Activated CD4-positive, alpha-beta T cell treated with anti-CD3 and anti-CD28 coated beads, Interleukin-10, Interleukin-2, amounts not matched to agents 100 ng/mL and 50 ng/mL, durations not matched to agents 16 hours and 8 hours (primary cell): ENCODE data around the gene CFAP77.

ENCODE experiments used
- DNase-seq: peaks from one replicate; pipeline ENCODE4 v3.0.0-alpha.2; 2020

Gene CFAP77

GRCh38 chr9:132497731-132498130, 87.7 kb downstream of the CFAP77 start:
- no peak for DNase-seq

DNA sequence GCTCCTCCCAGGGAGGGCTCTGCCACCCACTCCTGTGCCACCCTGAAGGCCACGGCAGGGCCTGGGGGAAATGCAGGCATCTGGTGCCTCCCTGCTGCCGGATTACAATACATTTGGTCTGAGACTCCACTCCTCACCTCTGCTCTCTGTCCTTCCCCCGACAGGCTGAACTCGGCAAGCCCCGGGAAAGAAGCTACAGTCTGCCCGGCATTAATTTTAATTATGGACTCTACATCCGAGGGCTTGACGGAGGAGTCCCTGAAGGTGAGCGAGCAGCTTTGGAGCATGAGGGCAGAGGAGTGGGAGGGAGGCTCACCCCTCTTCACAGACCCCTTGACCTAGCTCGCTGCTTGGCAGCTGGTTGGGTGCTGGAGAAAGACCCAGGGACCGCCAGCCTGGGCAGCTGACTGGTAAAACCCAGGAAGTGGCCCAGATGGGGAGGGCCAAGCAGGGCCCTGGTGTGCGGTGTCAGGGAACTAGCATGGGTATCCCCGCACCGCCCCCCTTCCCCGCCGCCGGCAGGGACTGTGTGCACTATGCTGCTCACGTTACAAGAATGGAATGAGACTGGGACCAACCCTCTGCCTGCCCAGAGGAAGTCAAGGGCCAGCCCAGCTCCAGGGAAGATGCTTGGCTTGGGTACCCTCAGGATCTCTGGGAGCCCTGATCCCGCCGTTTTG, 88.7 kb downstream of the CFAP77 start:
- DNase-seq = no peak

- no peak for DNase-seq
Observed at GRCh38 chr9:132499251-132499650, 89.2 kb downstream of the CFAP77 start.

- no peak for DNase-seq
Observed at GRCh38 chr9:132500193-132500592, 90.2 kb downstream of the CFAP77 start.

DNA sequence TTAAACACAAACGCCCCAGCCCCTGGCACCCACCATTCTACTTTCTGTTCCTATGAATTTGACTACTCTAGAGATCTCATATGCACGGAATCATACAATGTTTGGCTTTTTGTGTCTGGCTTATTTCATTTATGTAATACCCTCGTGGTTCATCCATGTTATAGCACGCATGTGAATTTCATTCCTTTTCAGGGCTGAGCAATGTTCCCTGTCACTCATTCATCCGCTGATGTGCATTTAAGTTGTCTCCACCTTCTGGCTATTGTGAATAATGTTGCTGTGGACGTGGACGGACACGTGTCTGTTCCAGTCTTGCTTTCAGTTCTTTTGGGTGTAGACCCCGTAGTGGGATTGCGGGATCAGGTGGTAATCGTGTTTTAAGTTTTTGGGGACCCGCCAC, 92.5 kb downstream of the CFAP77 start:
- no peak for DNase-seq

- DNase-seq = no peak
Observed at GRCh38 chr9:132503116-132503515, 93.1 kb downstream of the CFAP77 start.

GRCh38 chr9:132504488-132504887, 94.5 kb downstream of the CFAP77 start:
- no peak for DNase-seq

- DNase-seq = no peak
Observed at GRCh38 chr9:132505991-132506655, 96.1 kb downstream of the CFAP77 start.

DNA sequence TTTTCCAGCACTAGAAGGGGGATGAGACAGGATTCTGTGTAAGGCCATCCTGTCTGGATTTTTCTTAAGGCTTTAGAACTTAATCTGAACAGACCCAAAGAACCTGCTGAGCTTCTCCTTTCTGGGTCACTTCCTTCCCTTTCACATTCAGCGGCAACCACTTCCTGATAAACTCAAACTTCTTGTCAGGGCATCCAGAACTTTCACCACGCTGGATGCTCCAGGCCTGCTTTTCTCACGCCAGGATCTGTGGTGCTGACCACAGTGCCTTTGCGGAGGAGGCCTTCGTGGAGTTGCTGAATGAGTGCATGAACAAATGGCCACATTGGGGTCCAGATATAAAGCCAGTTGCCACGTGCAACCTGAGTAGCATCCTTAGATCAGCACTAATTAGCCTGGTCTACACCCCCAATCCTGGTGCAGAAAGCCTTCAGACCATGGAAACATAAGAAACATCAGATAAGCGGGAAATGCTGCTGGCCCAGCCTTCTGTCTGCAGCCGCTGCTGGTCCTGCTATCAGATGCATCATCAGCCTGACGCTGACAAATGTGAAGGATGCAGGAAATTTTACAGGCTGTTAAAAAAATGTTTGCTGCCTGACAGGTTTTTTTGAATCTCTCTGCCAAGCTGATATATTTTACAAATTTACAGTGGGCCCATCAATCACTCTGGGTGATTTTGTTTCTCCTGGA, 97.1 kb downstream of the CFAP77 start:
- DNase-seq = no peak

DNA sequence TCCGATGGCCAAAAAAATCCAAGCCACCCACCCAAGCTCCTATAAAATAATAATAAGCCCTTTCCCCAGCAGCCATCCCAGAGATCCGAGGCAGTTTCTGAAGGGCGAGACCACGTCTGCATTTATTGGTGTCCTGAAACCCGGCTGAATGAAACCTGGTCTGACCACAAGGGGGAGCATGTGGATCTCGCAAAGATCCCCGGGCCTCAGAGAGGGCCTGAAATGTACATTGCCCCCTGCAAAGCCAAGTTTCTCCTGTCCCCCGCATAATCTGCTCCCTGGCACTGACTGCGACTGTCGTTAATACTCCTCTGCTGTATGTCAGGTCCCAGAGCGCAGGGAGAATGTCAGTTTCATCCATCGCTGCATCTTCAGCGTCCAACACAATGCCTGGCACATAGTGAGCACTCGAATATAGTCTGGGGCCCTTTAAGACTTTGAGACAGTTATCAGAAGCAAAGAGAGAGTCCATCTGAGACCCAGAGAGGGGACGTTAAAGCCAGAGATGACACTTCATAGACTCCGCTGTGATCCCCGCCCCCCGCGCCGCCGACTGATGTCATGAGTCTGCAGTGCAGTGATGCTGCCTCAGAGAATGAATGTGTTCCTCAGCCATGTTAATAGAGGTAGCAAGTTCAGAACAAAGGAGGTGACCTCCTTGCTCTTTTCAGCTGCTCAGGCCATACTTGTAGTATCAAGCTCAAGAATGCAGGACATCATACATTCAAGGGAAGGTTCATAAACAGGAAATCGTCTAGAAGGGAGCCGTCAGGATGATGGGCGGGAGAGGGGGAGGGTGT, 97.9 kb downstream of the CFAP77 start:
- DNase-seq = peak; percentile 76

DNA sequence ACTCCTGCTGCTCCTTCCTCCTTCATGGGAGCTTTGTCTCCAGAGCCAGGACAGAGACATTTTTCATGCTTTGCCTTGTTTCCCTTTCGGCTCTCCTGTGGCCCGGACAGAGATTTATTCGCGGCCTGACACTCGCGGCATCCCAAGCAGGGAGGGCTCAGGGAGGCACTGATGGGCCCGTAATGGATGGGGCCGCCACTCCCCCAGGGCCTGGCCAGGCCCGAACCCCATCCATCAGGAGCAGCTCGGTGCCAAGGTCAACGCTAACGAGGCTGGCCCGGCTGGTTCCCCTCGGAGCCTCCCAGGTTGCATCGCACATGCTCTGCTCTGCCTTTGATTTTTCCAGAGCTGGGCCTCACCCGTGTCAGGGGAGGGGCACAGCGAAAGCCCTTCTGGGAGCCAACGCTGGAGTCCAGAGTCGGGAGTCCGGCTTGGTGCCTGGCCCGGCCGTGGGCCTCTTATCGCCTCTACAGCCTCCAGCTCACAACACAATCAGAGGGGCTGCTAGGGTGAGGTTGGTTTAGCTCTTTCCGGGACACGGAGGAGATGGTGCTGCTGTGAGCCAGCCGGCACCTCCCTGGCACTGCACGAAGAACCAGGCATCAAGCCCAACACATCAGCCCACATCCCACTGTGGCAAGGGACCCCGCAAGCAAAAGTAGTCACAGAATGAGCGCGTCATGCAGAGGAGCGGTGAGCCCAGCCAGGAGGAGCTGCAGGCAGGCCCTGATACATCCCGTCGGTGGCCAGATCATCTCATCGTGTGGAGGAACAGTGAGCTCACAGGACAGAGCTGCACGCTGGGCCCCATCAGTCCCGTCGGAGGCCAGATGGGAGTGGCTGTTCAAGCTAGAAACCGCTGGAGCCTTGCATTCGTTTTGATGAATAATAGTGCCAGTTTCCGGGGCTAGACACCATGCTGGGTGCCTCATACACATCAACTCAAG, 100.2 kb downstream of the CFAP77 start:
- DNase-seq = no peak

GRCh38 chr9:132511191-132511999, 101.4 kb downstream of the CFAP77 start:
- no peak for DNase-seq

- no peak for DNase-seq
Observed at GRCh38 chr9:132513416-132513815, 103.4 kb downstream of the CFAP77 start.

GRCh38 chr9:132514011-132514744, 104.2 kb downstream of the CFAP77 start:
- no peak for DNase-seq

GRCh38 chr9:132514821-132515220, 104.8 kb downstream of the CFAP77 start:
- DNase-seq = no peak

DNA sequence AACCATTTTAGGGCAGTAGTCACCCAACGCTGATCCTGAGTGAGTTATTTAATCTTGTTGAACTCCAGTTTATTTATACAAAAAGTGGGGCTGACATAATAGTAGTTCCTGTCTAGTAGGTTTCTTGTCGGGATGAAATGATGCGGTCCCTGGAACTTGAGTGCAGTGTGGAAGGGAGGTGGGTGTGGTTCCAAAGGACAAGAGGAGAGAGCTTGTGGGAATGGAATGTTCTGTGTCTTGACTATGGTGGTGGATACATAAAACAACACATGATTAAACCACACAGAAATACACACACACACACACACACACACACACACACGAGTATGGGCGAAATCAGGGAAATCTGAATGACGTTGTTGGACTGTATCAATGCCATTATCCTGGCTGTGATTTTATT, 106.3 kb downstream of the CFAP77 start:
- no peak for DNase-seq

DNA sequence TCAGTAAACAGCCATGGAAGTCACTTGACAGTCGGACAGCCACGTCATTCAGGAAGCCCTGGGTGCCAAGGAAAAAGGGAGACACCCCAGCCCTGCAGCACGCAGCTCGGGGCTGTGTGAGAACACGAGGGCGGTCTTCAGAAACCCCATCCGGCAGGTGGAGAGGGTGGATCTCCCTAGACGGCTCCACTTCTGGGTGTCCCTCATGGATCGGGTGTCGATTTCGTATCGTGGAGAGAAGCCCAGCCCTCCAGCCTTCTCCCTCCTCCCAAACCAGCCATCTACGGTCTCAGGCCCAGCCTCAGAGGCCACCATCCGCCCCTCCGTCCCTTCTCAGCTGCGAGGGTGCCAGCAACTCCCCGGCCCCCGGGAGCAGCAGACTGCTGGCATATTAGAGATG, 106.9 kb downstream of the CFAP77 start:
- no peak for DNase-seq

DNA sequence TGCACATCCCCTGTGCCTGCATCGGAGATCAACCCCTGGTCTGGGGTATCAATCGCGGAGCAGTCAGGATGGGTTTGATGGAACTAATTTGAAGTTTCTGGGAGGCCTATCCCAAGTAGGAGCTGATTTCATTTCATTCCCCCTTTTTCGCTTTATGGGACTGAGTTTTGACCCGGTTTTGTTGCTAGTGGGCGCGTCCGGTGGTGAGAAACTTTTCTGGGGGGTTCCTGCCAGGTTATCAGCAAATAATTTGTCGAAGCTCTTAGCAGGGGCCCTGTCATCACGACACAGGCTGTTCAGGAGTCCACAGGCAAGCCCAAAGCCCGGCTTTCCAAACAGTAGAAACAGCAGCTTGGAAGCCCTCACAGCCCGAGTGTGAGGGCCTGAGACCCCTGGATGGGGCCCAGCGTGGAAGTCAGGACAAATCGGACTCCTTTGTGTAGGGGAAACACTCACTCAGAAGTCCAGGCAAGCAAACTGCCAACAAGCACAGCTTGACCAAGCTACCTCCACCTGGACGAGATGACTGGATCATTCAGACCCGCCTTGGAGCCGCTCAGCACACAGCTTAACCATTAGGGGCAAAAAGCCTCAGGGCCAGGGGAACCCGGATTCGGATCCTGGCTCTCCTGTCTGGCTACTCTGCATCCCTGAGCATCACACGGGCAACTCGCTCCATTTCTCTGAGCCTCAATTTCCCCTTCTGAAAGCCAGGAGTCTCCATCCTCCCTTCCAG, 108.0 kb downstream of the CFAP77 start:
- no peak for DNase-seq

DNA sequence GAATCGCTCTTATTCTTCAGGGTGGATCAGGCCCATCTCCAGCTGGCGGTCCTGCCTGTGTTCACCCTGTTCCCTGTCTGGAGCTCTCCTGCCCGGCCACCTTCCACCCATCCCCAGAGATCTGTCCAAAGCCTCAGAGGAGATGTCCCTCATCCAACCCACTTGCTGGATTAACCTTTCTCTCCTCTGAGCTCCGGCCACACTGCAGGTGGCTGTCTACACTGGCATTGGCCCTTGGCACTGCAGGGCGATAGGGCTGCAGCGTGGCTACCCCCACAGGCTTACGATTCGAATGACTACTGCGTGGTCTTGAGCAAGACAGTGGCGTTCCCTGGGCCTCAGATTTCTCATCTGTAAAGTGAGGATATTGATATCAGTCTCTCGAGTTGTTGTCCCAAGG, 108.6 kb downstream of the CFAP77 start:
- no peak for DNase-seq

GRCh38 chr9:132519033-132519432, 109.0 kb downstream of the CFAP77 start:
- no peak for DNase-seq
